Measurements from ENCODE around the gene CLSTN3. TPM values are rescaled to one million over a fixed set of nuclear protein-coding genes. Genes with fewer than 3 reads are reported as not detected.

CLSTN3 gene
- total RNA-seq, 1 donor, result 7.6 TPM

DNA sequence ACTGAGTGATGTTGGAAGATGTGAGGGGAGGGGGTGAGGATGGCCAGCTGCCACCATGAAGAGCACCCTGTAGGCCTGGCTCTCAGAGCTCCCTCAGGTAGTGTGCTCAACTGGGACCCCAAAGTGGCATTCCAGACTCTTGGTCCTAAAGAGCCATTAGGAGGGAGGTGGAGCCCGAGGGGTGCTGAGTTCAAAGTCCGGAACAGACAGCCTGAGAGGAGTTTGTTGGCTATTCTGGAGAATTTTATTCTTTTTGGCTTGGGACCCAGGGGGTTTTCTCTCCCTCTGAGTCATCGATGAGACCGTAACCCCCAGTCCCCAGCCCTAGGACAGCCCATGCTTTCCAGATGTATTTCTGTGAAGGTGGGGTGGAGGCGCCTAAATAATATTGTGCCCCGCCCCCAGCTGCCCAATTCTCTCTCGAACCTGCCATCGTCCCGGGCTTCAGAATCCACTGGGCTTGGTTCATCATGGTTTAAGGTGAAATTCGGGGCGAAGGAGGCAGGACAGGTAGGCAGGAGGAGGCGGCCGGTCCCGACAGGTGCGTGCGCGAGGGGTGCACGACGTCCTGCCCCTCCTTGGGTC, 792 bp upstream of the CLSTN3 start:
- peak overlapping the region; percentile 87 for H3K4me2 ChIP-seq (ENCODE audit: insufficient read depth, low read length)
- TF ChIP-seq, protein P1, sequence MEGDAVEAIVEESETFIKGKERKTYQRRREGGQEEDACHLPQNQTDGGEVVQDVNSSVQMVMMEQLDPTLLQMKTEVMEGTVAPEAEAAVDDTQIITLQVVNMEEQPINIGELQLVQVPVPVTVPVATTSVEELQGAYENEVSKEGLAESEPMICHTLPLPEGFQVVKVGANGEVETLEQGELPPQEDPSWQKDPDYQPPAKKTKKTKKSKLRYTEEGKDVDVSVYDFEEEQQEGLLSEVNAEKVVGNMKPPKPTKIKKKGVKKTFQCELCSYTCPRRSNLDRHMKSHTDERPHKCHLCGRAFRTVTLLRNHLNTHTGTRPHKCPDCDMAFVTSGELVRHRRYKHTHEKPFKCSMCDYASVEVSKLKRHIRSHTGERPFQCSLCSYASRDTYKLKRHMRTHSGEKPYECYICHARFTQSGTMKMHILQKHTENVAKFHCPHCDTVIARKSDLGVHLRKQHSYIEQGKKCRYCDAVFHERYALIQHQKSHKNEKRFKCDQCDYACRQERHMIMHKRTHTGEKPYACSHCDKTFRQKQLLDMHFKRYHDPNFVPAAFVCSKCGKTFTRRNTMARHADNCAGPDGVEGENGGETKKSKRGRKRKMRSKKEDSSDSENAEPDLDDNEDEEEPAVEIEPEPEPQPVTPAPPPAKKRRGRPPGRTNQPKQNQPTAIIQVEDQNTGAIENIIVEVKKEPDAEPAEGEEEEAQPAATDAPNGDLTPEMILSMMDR (IDR thresholded peaks at IDR 0.05; ENCODE audit: extremely low read depth, low read depth, low read length), result no peak
- H2AFZ ChIP-seq (ENCODE audit: low read length), result peak overlapping the region; percentile 65

DNA sequence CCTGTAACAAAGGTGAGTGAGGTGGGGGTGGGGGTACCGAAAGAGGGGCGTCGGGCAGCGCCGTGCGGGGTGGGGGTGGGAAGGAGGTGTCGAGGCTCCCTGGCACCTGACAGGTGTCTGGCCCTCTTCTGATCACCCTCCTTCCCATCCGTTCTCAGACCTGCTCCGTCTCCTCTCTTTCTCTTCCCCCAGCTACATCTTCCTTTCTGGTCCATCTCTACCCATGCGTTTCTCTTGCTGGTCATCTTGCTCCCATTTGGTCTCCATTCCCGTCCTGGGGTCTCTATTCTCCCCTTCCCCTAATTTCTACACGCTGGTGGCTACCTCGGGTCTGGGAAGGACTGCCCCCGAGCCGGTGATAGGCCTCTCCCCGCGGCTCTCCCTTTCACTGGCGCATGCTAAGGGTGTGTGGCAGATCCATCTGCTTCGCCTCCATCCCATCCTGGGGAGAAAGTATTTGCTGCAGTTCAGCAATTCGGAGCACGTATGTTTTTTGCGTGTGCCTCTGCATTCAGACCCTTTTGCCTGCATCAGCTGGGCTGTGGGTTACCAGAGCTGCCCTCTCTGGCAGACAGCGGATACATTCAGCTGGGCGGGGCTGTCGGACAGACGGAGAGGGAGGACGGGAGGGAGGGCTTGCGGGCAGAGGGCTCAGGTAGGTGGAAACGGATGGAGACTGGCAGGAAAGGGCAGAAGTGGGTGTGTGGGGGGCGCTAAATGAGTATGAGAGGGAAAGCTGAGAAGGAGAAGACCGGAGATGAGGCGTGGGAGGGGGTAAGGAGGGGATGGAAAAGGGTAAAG, 730 bp downstream of the CLSTN3 start:
- Histone ChIP-seq H3K79me2 (ENCODE audit: insufficient read depth, low read length) (no peaks in the 10 kb centered on the region), H3K27me3 (ENCODE audit: insufficient read depth, low read length) (peaks cover 8% of the 10 kb centered on the region), H2AFZ (ENCODE audit: low read length) (peak overlapping the region; percentile 80), H3K4me1 (ENCODE audit: insufficient read depth, low read length) (peaks cover 17% of the 10 kb centered on the region), H3K27ac (ENCODE audit: low read depth, low read length) (no peak overlapping the region), H3K4me2 (ENCODE audit: insufficient read depth, low read length) (peak overlapping the region; percentile 87), H4K20me1 (ENCODE audit: insufficient read depth, low read length) (no peaks in the 10 kb centered on the region), H3K36me3 (ENCODE audit: insufficient read depth, low read length) (peaks cover 9% of the 10 kb centered on the region), H3K9me3 (ENCODE audit: low read depth, low read length) (no peaks in the 10 kb centered on the region), H3K4me3 (ENCODE audit: insufficient read depth, low read length) (peak overlapping the region; percentile 77)
- DNase-seq (ENCODE audit: insufficient read length, low spot score, missing footprints), result peak; percentile 93
- TF ChIP-seq, protein P1 (IDR thresholded peaks at IDR 0.05; ENCODE audit: extremely low read depth, low read depth, low read length), result no peak

More for the DNA sequence above, 792 bp upstream of the CLSTN3 start:
- Histone ChIP-seq H3K27me3 (ENCODE audit: insufficient read depth, low read length) (peaks cover 8% of the 10 kb centered on the region), H3K36me3 (ENCODE audit: insufficient read depth, low read length) (peaks cover 6% of the 10 kb centered on the region), H3K9me3 (ENCODE audit: low read depth, low read length) (no peaks in the 10 kb centered on the region), H4K20me1 (ENCODE audit: insufficient read depth, low read length) (no peaks in the 10 kb centered on the region), H3K27ac (ENCODE audit: low read depth, low read length) (no peak overlapping the region), H3K4me3 (ENCODE audit: insufficient read depth, low read length) (peak overlapping the region; percentile 77), H3K4me1 (ENCODE audit: insufficient read depth, low read length) (peaks cover 17% of the 10 kb centered on the region), H3K79me2 (ENCODE audit: insufficient read depth, low read length) (no peaks in the 10 kb centered on the region)
- DNase-seq (ENCODE audit: insufficient read length, low spot score, missing footprints), result no peak

- H3K4me2 ChIP-seq (ENCODE audit: insufficient read depth, low read length), result peak overlapping the region; percentile 87
- no peaks in the 10 kb centered on the region for H3K9me3 ChIP-seq (ENCODE audit: low read depth, low read length)
- no peak overlapping the region for H3K27ac ChIP-seq (ENCODE audit: low read depth, low read length)
- TF ChIP-seq, protein P1 (IDR thresholded peaks at IDR 0.05; ENCODE audit: extremely low read depth, low read depth, low read length), result no peak
- no peaks in the 10 kb centered on the region for H4K20me1 ChIP-seq (ENCODE audit: insufficient read depth, low read length)
- peaks cover 8% of the 10 kb centered on the region for H3K27me3 ChIP-seq (ENCODE audit: insufficient read depth, low read length)
- no peaks in the 10 kb centered on the region for H3K79me2 ChIP-seq (ENCODE audit: insufficient read depth, low read length)
- peak overlapping the region; percentile 77 for H3K4me3 ChIP-seq (ENCODE audit: insufficient read depth, low read length)
- DNase-seq (ENCODE audit: insufficient read length, low spot score, missing footprints), result no peak
- H3K4me1 ChIP-seq (ENCODE audit: insufficient read depth, low read length), result peaks cover 17% of the 10 kb centered on the region
- peaks cover 12% of the 10 kb centered on the region for H3K36me3 ChIP-seq (ENCODE audit: insufficient read depth, low read length)
- peak overlapping the region; percentile 61 for H2AFZ ChIP-seq (ENCODE audit: low read length)
These were observed 1.3 kb downstream of the CLSTN3 start for GRCh38 chr12:7131502-7131866.

Data from osteoblast (primary cell).